GM12878 (cell line): ENCODE measurements around the gene SFSWAP. TPM values are rescaled to one million over a fixed set of nuclear protein-coding genes. Genes with fewer than 3 reads are reported as not detected.

Source experiments
- ATAC-seq: fragments of 200-7000 bp; cut with Tn5 transposase; 3 replicates; pipeline ENCODE4 v1.9.1; 2020; ENCODE audit warnings: mild to moderate bottlenecking, moderate library complexity
- BruUV-seq: library from RNA; stranded (reverse); fragments of 400-500 nt; replicated peaks from 2 replicates; lab custom pipeline; 2021; lab: Mats Ljungman, UMichigan
- CTCF ChIA-PET: fragments of 300-600 bp; sonication (Branson Sonifier 250); formaldehyde crosslinking; extraction: SDS; loops from one replicate; lab custom pipeline; 2021; ENCODE audit warnings: inconsistent platforms; lab: Yijun Ruan, JAX
- POLR2A ChIA-PET: fragments of 350-600 bp; formaldehyde crosslinking; extraction: SDS; loops from one replicate; lab custom pipeline; 2021; ENCODE audit warnings: inconsistent platforms; lab: Charles Lee
- RAD21 ChIA-PET: fragments of 300-600 bp; sonication (Branson Sonifier 250); formaldehyde crosslinking; loops from one replicate; lab custom pipeline; 2023; ENCODE audit warnings: antibody characterized with exemption; ENCODE audit not compliant: unreplicated experiment; lab: Charles Lee
- SMC1A ChIA-PET: fragments of 300-600 bp; sonication (Branson Sonifier 250); formaldehyde crosslinking; loops from one replicate; lab custom pipeline; 2023; ENCODE audit not compliant: unreplicated experiment, uncharacterized antibody; lab: Charles Lee
- DNase-seq: peaks from one replicate; pipeline ENCODE4 v3.0.0-alpha.2; 2011; ENCODE audit warnings: low read depth, low spot score
- FAIRE-seq: peaks from 3 replicates; lab custom pipeline; 2011; peaks lifted over from hg19 to GRCh38; lab: Jason Lieb, UNC
- H2AFZ ChIP-seq: 2 replicates; pipeline ENCODE4 v1.6.0; 2011; ENCODE audit warnings: low read depth, low read length, control low read depth; ENCODE audit not compliant: control insufficient read depth
- H3K27ac ChIP-seq: 2 replicates; pipeline ENCODE4 v1.5.1; 2011; ENCODE audit warnings: control low read depth; ENCODE audit not compliant: control insufficient read depth, insufficient read depth
- H3K27me3 ChIP-seq, 2 experiments: replicated peaks in 1 of 2; 2 replicates each; pipeline versions ENCODE4 v1.6.0 to v1.6.1; 2011; ENCODE audit warnings: low read length in 1 of 2; ENCODE audit not compliant: control insufficient read depth in 2 of 2, insufficient read depth in 2 of 2
- H3K36me3 ChIP-seq, 2 experiments: 2 replicates each; pipeline ENCODE4 v1.5.1; 2011; ENCODE audit warnings: low read length in 1 of 2; ENCODE audit not compliant: control insufficient read depth in 2 of 2, insufficient read depth in 2 of 2
- H3K4me1 ChIP-seq: 2 replicates; pipeline ENCODE4 v1.6.1; 2011; ENCODE audit warnings: mild to moderate bottlenecking, low read length, moderate library complexity, mixed read lengths; ENCODE audit not compliant: control insufficient read depth, insufficient read depth
- H3K4me2 ChIP-seq: 2 replicates; pipeline ENCODE4 v1.6.0; 2011; ENCODE audit warnings: control low read depth; ENCODE audit not compliant: control insufficient read depth, insufficient read depth
- H3K4me3 ChIP-seq: fragments of 200-600 bp; sonication (generic); 2 replicates; pipeline ENCODE4 v1.5.1; 2016
- H3K79me2 ChIP-seq: 2 replicates; pipeline ENCODE4 v1.6.0; 2011; ENCODE audit warnings: low read length; ENCODE audit not compliant: control insufficient read depth, insufficient read depth
- H3K9ac ChIP-seq: 2 replicates; pipeline ENCODE4 v1.8.0; 2011; ENCODE audit warnings: low read length, control low read depth, mixed read lengths; ENCODE audit not compliant: control insufficient read depth, insufficient read depth
- H3K9me3 ChIP-seq: replicated peaks from 3 replicates; pipeline ENCODE4 v1.5.1; 2011; ENCODE audit warnings: mild to moderate bottlenecking, low read length; ENCODE audit not compliant: control insufficient read depth, insufficient read depth
- H4K20me1 ChIP-seq: 2 replicates; pipeline ENCODE4 v1.6.0; 2011; ENCODE audit not compliant: control insufficient read depth, insufficient read depth
- BCL3 ChIP-seq: IDR thresholded peaks from 2 replicates; pipeline ENCODE4 v1.6.1; 2011; ENCODE audit warnings: borderline replicate concordance, low read depth, mild to moderate bottlenecking, moderate library complexity, low read length; ENCODE audit not compliant: insufficient read depth, poor library complexity, severe bottlenecking
- CEBPZ ChIP-seq: fragments of 150-350 bp; IDR thresholded peaks from 2 replicates; pipeline ENCODE4 v1.6.1; 2016; ENCODE audit warnings: low read depth, low read length
- MEF2B ChIP-seq: fragments of 450-650 bp; IDR thresholded peaks from 2 replicates; pipeline ENCODE4 v1.6.1; 2018; ENCODE audit warnings: mild to moderate bottlenecking, moderate library complexity; ENCODE audit not compliant: partially characterized antibody, poor library complexity, severe bottlenecking
- MTA3 ChIP-seq: IDR thresholded peaks from 2 replicates; pipeline ENCODE4 v1.6.1; 2012; ENCODE audit warnings: low read length, inconsistent platforms, borderline replicate concordance
- RELB ChIP-seq: fragments of 450-650 bp; IDR thresholded peaks from 2 replicates; pipeline ENCODE4 v1.6.1; 2017; ENCODE audit warnings: low read depth, mild to moderate bottlenecking, moderate library complexity
- STAT3 ChIP-seq: IDR thresholded peaks from 2 replicates; pipeline ENCODE4 v1.6.1; 2011; ENCODE audit warnings: low read depth, low read length, improper control_type of control experiment
- ZBTB33 ChIP-seq: fragments of 450-650 bp; IDR thresholded peaks from 2 replicates; pipeline ENCODE4 v1.6.1; 2017; ENCODE audit warnings: mild to moderate bottlenecking
- ZNF687 ChIP-seq: fragments of 450-650 bp; IDR thresholded peaks from 2 replicates; pipeline ENCODE4 v1.6.1; 2017; ENCODE audit warnings: mild to moderate bottlenecking, moderate library complexity
- ZZZ3 ChIP-seq: IDR thresholded peaks from 2 replicates; pipeline ENCODE4 v1.6.1; 2011; ENCODE audit warnings: low read depth; ENCODE audit not compliant: control insufficient read depth, insufficient read length
- WGBS: methylation state at CpG from one replicate; pipeline ENCODE4 v1.1.6; 2016; ENCODE audit warnings: low lambda C conversion rate; ENCODE audit not compliant: insufficient replicate concordance, insufficient coverage; ENCODE audit errors: missing lambda C conversion rate; 5-methylcytosine and 5-hydroxymethylcytosine counted together
- in situ Hi-C: fragments of 300-500 bp; cut with MboI; formaldehyde crosslinking; loops from 9 replicates; pipeline ENCODE4 v1.14.3; 2018; ENCODE audit warnings: mixed read lengths
- intact Hi-C: fragments of 100-400 bp; cut with micrococcal nuclease; formaldehyde crosslinking; loops from one replicate; pipeline ENCODE4 v1.14.2; 2022; ENCODE audit not compliant: unreplicated experiment
- polyA plus RNA-seq, 11 experiments: library from polyadenylated mRNA; depleted of rRNA in 4 of 11; unstranded in 6 of 11; stranded (reverse) in 5 of 11; fragments of >200 nt; fragmentation: Nextera tagmentation in 4 of 11; fragmentation: Illumina TruSeq in 1 of 11; extraction: Ambion mirVana in 4 of 11; extraction: Trizol in 1 of 11; gene quantifications; 1 replicate in 1 of 11; 2 replicates in 10 of 11; pipeline versions ENCODE4 v1.2.1 to v1.2.3, GENCODE V29; 2011 to 2016; ENCODE audit warnings: inconsistent platforms in 2 of 11, missing spikeins in 2 of 11, low read depth in 1 of 11
- total RNA-seq, 4 experiments: library from RNA; depleted of rRNA in 3 of 4; stranded (reverse); fragments of >200 nt in 3 of 4; fragmentation: Illumina TruSeq in 1 of 4; extraction: Trizol in 1 of 4; gene quantifications; 2 replicates each; pipeline versions ENCODE4 v1.2.1 to v1.2.3, GENCODE V29; 2013 to 2021

SFSWAP gene
- total and polyA plus RNA-seq, 10 of the 15 experiments (the other 5 are each of a cell fraction or from before 2014, with no cell fraction given) = 1.8 to 48.6 (median 25.0) TPM

- TF ChIP-seq RELB (no peak), ZZZ3 (no peak), CEBPZ (no peak)
- TF ChIP-seq, all 136 proteins: peak for 0
Observed at GRCh38 chr12:131720241-131720640, 9.4 kb downstream of the SFSWAP start (continued).

- H3K9me3 ChIP-seq = no peaks in the 10 kb centered on the region
- no peaks in the 10 kb centered on the region for H3K4me1 ChIP-seq
- 0 out of 2 replicates have a peak overlapping the region, but pooled peaks have one; percentile 7 for H3K27ac ChIP-seq
- CTCF ChIA-PET = interaction anchor here (0.7 to 1.8 kb wide), 2 partner anchors 34 to 111 kb away, joined by 3 to 4 read pairs; no protein-coding TSS in a partner anchor
- POLR2A ChIA-PET = no interaction called here
- no peak overlapping the region for H3K4me3 ChIP-seq
- no peak overlapping the region for H3K9ac ChIP-seq
- WGBS = 96% methylated on average over 7 of the region's 7 CpGs
- DNase-seq (no peak), ATAC-seq (no peak), FAIRE-seq (no peak)
- in situ Hi-C loops = no loop called here
- H3K79me2 ChIP-seq = peaks cover 4% of the 10 kb centered on the region
- no peaks in the 10 kb centered on the region for H3K27me3 ChIP-seq
- H3K36me3 ChIP-seq = peaks cover 11 to 47% of the 10 kb centered on the region in 2 experiments; a peak in 3 of 4 replicates
- no TSS peak for BruUV-seq
- H2AFZ ChIP-seq = no peak overlapping the region
- H4K20me1 ChIP-seq = no peaks in the 10 kb centered on the region
- RAD21 ChIA-PET = no interaction called here
- H3K4me2 ChIP-seq = no peak overlapping the region
- SMC1A ChIA-PET = no interaction called here
- intact Hi-C loops = no loop called here
- TF ChIP-seq ZNF687 (no peak), ZBTB33 (no peak), BCL3 (no peak), STAT3 (no peak), MTA3 (no peak), MEF2B (no peak)
Observed at GRCh38 chr12:131720921-131721320, 10.0 kb downstream of the SFSWAP start.
